ENCODE data around the gene PRSS38. TPM values are rescaled to one million over a fixed set of nuclear protein-coding genes. Genes with fewer than 3 reads are reported as not detected.

PRSS38 gene
- not detected for total RNA-seq

DNA sequence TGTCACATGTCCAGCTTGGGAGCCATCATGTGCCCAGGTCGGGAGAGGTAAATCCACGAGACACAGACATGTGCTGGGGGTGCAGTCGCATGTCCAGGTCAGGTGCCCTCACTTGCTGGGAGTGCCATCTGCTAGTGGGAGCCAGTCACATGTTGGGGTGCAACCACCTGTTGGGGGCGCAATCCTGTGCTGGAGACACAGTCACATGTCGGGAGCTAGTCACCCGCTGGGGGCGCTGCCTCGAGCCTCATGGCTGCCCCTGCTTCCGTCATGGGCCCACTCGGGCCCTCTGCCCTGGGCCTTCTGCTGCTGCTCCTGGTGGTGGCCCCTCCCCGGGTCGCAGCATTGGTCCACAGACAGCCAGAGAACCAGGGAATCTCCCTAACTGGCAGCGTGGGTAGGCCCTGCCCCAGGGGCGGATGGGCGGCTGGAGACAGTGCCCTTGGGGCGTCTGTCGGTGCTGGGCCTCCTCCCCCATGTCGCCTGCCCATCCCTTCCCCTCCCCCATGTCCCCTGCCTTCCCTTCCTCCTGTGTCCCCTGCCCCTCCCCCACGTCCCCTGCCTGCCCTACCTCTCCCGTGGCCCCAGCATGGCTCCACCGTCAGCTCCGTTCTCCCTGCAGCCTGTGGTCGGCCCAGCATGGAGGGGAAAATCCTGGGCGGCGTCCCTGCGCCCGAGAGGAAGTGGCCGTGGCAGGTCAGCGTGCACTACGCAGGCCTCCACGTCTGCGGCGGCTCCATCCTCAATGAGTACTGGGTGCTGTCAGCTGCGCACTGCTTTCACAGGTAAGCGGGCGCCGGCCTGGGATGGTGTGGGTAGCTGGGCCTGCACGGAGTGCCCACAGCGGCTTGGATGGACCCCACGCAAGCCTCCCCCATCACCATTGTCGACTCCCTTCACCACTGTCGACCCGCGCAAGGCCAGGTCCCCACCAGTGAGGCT lies at the start of gene PRSS38:
Gene PRSS38, plus strand, starts transcription at position 208 of the 942 bp plus-strand sequence. Its CDS starts 42 bp downstream, at position 250.
- intact Hi-C loops (cut with DNase I): no loop called here
- Histone ChIP-seq H3K27ac (no peak within 1 kb of the TSS), H3K36me3 (no peaks in the 10 kb centered on the region), H3K9me3 (peaks cover 0 to 17% (median 12%) of the 10 kb centered on the region in 3 donors), H3K27me3 (no peaks in the 10 kb centered on the region), H3K4me3 (no peak within 1 kb of the TSS), H3K4me1 (no peaks in the 10 kb centered on the region)
- no peak for DNase-seq
- WGBS, 2 donors: 94 to 96% methylated on average over 11 to 13 of the region's 44 CpGs
- no peak for TF ChIP-seq POLR2A (IDR thresholded peaks at IDR 0.05)
- TF ChIP-seq, protein P1, sequence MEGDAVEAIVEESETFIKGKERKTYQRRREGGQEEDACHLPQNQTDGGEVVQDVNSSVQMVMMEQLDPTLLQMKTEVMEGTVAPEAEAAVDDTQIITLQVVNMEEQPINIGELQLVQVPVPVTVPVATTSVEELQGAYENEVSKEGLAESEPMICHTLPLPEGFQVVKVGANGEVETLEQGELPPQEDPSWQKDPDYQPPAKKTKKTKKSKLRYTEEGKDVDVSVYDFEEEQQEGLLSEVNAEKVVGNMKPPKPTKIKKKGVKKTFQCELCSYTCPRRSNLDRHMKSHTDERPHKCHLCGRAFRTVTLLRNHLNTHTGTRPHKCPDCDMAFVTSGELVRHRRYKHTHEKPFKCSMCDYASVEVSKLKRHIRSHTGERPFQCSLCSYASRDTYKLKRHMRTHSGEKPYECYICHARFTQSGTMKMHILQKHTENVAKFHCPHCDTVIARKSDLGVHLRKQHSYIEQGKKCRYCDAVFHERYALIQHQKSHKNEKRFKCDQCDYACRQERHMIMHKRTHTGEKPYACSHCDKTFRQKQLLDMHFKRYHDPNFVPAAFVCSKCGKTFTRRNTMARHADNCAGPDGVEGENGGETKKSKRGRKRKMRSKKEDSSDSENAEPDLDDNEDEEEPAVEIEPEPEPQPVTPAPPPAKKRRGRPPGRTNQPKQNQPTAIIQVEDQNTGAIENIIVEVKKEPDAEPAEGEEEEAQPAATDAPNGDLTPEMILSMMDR (IDR thresholded peaks at IDR 0.05): no peak

GRCh38 chr1:227766015-227766634 lies 49.4 kb upstream of the PRSS38 start:
- intact Hi-C loops (cut with DNase I): loop anchor here (10.0 kb wide), 1 partner anchor 119 kb away; no protein-coding TSS in a partner anchor
- 66 to 70% methylated on average over 6 to 12 of the region's 17 CpGs for WGBS, 2 donors
- TF ChIP-seq POLR2A (IDR thresholded peaks at IDR 0.05): no peak
- TF ChIP-seq, protein P1 (IDR thresholded peaks at IDR 0.05): no peak
- peaks cover 0 to 79% (median 8%) of the 10 kb centered on the region in 3 donors for H3K36me3 ChIP-seq
- peak overlapping the region in 1 of 4 donors; percentile 9 for H3K27ac ChIP-seq
- peaks cover 0 to 10% (median 0%) of the 10 kb centered on the region in 4 donors for H3K27me3 ChIP-seq
- DNase-seq: no peak
- H3K4me3 ChIP-seq: no peak overlapping the region
- H3K9me3 ChIP-seq: no peaks in the 10 kb centered on the region
- H3K4me1 ChIP-seq: peaks cover 20 to 43% (median 28%) of the 10 kb centered on the region in 3 donors

DNA sequence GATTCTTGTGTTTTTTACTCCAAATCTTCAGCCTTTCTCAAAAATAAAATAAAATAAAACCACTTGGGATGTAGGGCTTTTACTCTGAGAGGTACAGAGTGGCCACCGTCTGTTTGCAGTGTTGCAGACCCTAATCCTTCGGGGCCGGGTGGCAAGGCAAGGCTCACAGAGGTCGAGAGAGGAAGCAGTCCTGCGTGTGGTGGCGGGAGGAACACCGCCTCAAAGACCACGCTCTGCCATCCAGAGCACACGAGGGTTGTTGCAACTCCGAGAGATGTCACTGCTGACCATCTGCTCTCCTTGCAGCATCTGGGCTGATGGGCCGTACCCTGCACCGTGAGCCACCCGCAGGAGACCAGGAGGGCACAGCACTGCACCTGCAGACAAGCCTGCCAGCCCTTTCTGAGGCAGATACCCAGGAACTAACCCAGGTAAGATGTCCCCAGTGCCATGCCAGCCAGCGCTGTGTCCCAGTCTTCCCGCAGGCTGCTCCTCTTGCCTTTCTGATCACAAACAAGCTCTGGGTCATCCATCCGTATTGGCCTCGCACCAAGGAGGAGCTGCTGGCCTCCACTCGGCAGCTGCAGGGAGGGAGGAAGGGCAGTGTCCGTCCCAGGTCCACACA lies 48.7 kb upstream of the PRSS38 start:
- peaks cover 0 to 79% (median 8%) of the 10 kb centered on the region in 3 donors for H3K36me3 ChIP-seq
- H3K9me3 ChIP-seq: no peaks in the 10 kb centered on the region
- no peak overlapping the region for H3K4me3 ChIP-seq
- no peak for DNase-seq
- intact Hi-C loops (cut with DNase I): loop anchor here (10.0 kb wide), 1 partner anchor 118 kb away; no protein-coding TSS in a partner anchor
- H3K4me1 ChIP-seq: peaks cover 20 to 40% (median 28%) of the 10 kb centered on the region in 3 donors
- 75 to 80% methylated on average over 14 to 15 of the region's 19 CpGs for WGBS, 2 donors
- no peak overlapping the region for H3K27ac ChIP-seq
- peaks cover 0 to 10% (median 0%) of the 10 kb centered on the region in 4 donors for H3K27me3 ChIP-seq
- TF ChIP-seq, protein P1 (IDR thresholded peaks at IDR 0.05): no peak
- TF ChIP-seq POLR2A (IDR thresholded peaks at IDR 0.05): no peak

DNA sequence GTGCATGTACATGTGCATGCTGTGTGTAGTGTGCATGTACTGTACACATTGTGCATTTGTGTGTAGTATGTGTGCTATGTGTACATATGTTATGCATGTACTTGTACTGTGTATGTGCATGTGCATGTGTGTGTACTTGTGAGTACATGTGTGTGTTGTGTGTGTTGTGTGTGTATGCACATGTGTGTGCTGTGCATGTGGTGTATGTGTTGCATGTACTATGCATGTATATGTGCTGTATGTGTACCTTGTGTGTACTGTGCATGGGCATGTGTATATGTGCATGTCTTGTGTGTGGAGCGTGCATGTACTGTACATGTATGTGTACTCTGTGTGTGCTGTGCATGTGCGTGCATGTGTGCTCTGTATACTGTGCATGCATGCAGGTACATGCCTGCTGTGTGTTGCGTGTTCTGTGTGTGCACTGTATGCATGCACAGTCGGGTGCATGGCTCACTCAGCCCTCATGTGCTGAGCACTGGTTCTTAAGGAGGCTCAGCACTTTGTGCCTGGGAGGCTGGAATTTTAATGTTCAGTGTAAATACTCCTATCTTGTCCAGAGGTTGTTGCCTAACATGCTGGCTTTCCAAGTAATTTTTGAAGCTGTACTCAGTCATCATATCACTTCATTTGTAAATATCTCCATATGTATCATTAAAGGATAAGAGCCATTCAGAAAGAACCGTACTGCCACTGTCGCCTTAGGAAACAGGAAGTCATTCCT lies 47.9 kb upstream of the PRSS38 start:
- intact Hi-C loops (cut with DNase I): loop anchor here (10.0 kb wide), 1 partner anchor 117 kb away; no protein-coding TSS in a partner anchor
- peaks cover 0 to 83% (median 8%) of the 10 kb centered on the region in 3 donors for H3K36me3 ChIP-seq
- no peaks in the 10 kb centered on the region for H3K9me3 ChIP-seq
- TF ChIP-seq, protein P1 (IDR thresholded peaks at IDR 0.05): no peak
- TF ChIP-seq POLR2A (IDR thresholded peaks at IDR 0.05): no peak
- peaks cover 14 to 32% (median 20%) of the 10 kb centered on the region in 3 donors for H3K4me1 ChIP-seq
- peaks cover 0 to 10% (median 0%) of the 10 kb centered on the region in 4 donors for H3K27me3 ChIP-seq
- no peak overlapping the region for H3K27ac ChIP-seq
- no peak for DNase-seq
- no peak overlapping the region for H3K4me3 ChIP-seq
- 90 to 100% methylated on average over 3 to 6 of the region's 6 CpGs for WGBS, 2 donors

All from esophagus squamous epithelium (tissue), 5 donors.